Left lung (tissue), 10 donors: ENCODE results near the gene GRM5. TPM values are rescaled to one million over a fixed set of nuclear protein-coding genes. Genes with fewer than 3 reads are reported as not detected.

ENCODE experiments used
- ATAC-seq: fragments of 200-7000 bp; cut with Tn5 transposase; one replicate; pipeline ENCODE4 v1.9.1; 2020; ENCODE audit warnings: moderate library complexity
- DNase-seq, 4 donors: peaks; one replicate each; pipeline ENCODE4 v3.0.0-alpha.2; 2013 to 2020
- H3K27ac ChIP-seq, 2 donors: fragments of 200-600 bp; sonication (generic) in 1 of 2; one replicate each; pipeline versions ENCODE4 v1.5.0 to v1.8.0; 2020 to 2021
- H3K27me3 ChIP-seq, 2 donors: fragments of 200-600 bp; sonication (generic) in 1 of 2; one replicate each; pipeline versions ENCODE4 v1.5.0 to v1.8.0; 2020 to 2021
- H3K36me3 ChIP-seq, 2 donors: fragments of 200-600 bp; sonication (generic) in 1 of 2; one replicate each; pipeline versions ENCODE4 v1.5.0 to v1.8.0; 2020 to 2021
- H3K4me1 ChIP-seq, 2 donors: fragments of 200-600 bp; one replicate each; pipeline ENCODE4 v1.8.0; 2021
- H3K4me3 ChIP-seq, 2 donors: fragments of 200-600 bp; sonication (generic) in 1 of 2; one replicate each; pipeline versions ENCODE4 v1.5.0 to v1.8.0; 2020 to 2021; ENCODE audit warnings: mild to moderate bottlenecking in 1 of 2
- H3K9me3 ChIP-seq, 2 donors: fragments of 200-600 bp; sonication (generic) in 1 of 2; one replicate each; pipeline versions ENCODE4 v1.5.0 to v1.8.0; 2020 to 2021
- CTCF ChIP-seq, 2 donors: fragments of 200-600 bp; sonication (generic) in 1 of 2; IDR thresholded peaks; one replicate each; pipeline versions ENCODE4 v1.5.0 to v1.8.0; 2021; ENCODE audit warnings: antibody characterized with exemption in 2 of 2
- intact Hi-C, 2 donors: fragments of 100-400 bp; cut with DNase I; formaldehyde crosslinking; loops; one replicate each; pipeline versions ENCODE4 v1.11.2 to v1.14.2; 2022
- polyA plus RNA-seq, 6 donors: library from polyadenylated mRNA; unstranded; fragments of 120-200 nt; gene quantifications; one replicate each; pipeline ENCODE4 v1.2.1, GENCODE V29; 2013; ENCODE audit not compliant: insufficient read length in 6 of 6
- total RNA-seq, 2 donors: library from RNA; stranded (reverse); fragmentation: NEBNext Ultra II Directional; extraction: Animal tissue kit (Norgen Biotek cat#: 25700); gene quantifications; one replicate each; pipeline ENCODE4 v1.2.1, GENCODE V29; 2021
- donor health status: DM: no; HTN: yes; CAD: no.
- donor health status: DM: no; HTN: no; CAD: no.

GRM5 gene
- total and polyA plus RNA-seq, 8 donors = 0.03 to 0.08 (median 0.04) TPM; not detected in 4

DNA sequence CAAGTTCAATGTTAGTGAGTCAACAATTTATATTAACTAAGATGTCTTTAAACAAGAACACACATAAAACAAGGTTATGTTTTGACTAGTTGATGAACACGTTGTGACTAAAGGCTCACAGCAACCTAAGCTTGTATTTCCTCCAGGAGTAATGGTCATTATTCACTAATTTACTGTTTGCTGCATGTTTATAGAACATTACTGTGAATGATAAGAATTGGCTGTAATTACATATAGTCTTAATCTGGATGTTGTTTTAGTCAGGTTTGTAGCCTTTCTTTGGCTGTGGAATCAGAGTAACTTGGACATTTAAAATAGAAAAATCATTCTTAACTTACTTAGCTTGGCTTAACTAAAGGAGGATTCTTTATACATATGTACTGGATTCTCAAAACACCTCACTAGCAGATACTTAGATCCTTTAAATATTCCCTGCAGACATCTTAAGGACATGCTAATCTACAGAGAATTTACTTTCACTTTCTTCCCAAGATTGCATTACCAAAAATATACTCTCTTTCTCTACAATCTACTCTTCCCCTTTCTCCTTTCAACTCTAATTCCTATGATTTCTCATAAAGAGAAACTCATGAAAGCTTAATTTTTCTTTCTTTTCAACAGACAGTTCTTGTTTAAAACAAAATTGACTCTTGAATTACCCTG, 408.6 kb downstream of the GRM5 start:
- intact Hi-C loops = no loop called here
- H3K4me3 ChIP-seq = no peak overlapping the region
- H3K36me3 ChIP-seq = no peaks in the 10 kb centered on the region
- DNase-seq (peak in 2 of 4 donors; percentile 77 to 84), ATAC-seq (no peak)
- no peak overlapping the region for H3K27ac ChIP-seq
- TF ChIP-seq CTCF (IDR thresholded peaks at IDR 0.05) = no peak
- no peaks in the 10 kb centered on the region for H3K27me3 ChIP-seq
- H3K9me3 ChIP-seq = no peaks in the 10 kb centered on the region
- H3K4me1 ChIP-seq = no peaks in the 10 kb centered on the region

DNA sequence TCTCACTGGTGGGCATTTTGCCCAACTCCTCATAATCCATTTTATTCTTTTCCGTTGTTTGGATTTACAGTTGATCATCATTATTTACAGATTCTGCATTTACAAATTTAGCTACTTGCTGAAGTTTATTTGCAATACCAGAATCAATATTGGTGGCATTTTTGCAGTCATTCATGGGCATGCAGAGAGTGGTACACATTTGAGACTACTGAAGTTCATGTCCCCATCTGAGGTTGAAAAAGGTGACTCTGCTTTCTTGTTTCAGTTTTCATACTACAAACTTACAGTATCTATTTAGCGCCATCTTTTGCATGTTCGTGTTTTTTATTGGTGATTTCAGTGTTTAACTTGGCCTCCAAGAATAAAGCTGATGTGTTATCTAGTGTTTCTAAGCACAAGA, 409.5 kb downstream of the GRM5 start:
- H3K36me3 ChIP-seq = no peaks in the 10 kb centered on the region
- DNase-seq (peak in 2 of 4 donors; percentile 13 to 16), ATAC-seq (no peak)
- no peak for TF ChIP-seq CTCF (IDR thresholded peaks at IDR 0.05)
- intact Hi-C loops = no loop called here
- H3K9me3 ChIP-seq = no peaks in the 10 kb centered on the region
- H3K27ac ChIP-seq = no peak overlapping the region
- no peaks in the 10 kb centered on the region for H3K27me3 ChIP-seq
- H3K4me3 ChIP-seq = no peak overlapping the region
- no peaks in the 10 kb centered on the region for H3K4me1 ChIP-seq

GRCh38 chr11:88655656-88656055, 410.1 kb downstream of the GRM5 start:
- H3K9me3 ChIP-seq = no peaks in the 10 kb centered on the region
- no peaks in the 10 kb centered on the region for H3K36me3 ChIP-seq
- no peak for TF ChIP-seq CTCF (IDR thresholded peaks at IDR 0.05)
- no peaks in the 10 kb centered on the region for H3K27me3 ChIP-seq
- no peak for ATAC-seq
- DNase-seq = no peak
- no peak overlapping the region for H3K4me3 ChIP-seq
- H3K4me1 ChIP-seq = no peaks in the 10 kb centered on the region
- intact Hi-C loops = no loop called here
- no peak overlapping the region for H3K27ac ChIP-seq

GRCh38 chr11:88655196-88655595, 410.6 kb downstream of the GRM5 start:
- Histone ChIP-seq H3K27ac (no peak overlapping the region), H3K9me3 (no peaks in the 10 kb centered on the region), H3K36me3 (no peaks in the 10 kb centered on the region), H3K27me3 (no peaks in the 10 kb centered on the region), H3K4me1 (no peaks in the 10 kb centered on the region), H3K4me3 (no peak overlapping the region)
- intact Hi-C loops = no loop called here
- ATAC-seq (no peak), DNase-seq (peak in 2 of 4 donors; percentile 7 to 10)
- TF ChIP-seq CTCF (IDR thresholded peaks at IDR 0.05) = no peak

DNA sequence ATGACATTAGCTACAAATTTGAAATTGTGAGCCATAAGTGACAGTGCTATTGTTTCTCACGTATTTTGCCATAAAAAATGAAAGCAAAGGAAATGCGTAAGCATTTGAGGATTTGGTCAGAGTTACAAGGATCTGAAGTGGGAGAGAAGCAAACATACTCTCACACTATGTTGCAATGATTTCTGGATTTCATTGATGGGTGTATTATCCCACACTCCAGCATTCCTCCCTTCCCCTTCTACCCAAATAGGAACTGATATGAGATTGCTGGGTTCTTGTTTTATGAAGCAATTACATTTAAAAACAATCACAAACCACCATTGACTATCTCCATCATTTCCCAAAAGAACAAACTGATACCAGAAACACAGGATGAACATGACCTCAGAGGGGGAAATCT, 414.2 kb downstream of the GRM5 start:
- intact Hi-C loops = no loop called here
- Histone ChIP-seq H3K36me3 (no peaks in the 10 kb centered on the region), H3K4me1 (no peaks in the 10 kb centered on the region), H3K9me3 (no peaks in the 10 kb centered on the region), H3K27ac (no peak overlapping the region), H3K27me3 (no peaks in the 10 kb centered on the region), H3K4me3 (no peak overlapping the region)
- TF ChIP-seq CTCF (IDR thresholded peaks at IDR 0.05) = no peak
- ATAC-seq = no peak
- DNase-seq = no peak
